SU-DHL-6 (cell line): ENCODE measurements around the gene C11orf58.
A peak's percentile ranks its signal among the peaks of the same experiment; 100 is the strongest.

Source experiments
- H2AFZ ChIP-seq: fragments of 200-600 bp; sonication (generic); 2 replicates; pipeline ENCODE4 v1.6.1; 2014; ENCODE audit warnings: low read depth, mild to moderate bottlenecking, moderate library complexity, mixed read lengths, antibody characterized with exemption, low read length; ENCODE audit not compliant: severe bottlenecking
- H3F3A ChIP-seq: fragments of 200-600 bp; shearing (Covaris generic); 2 replicates; pipeline ENCODE4 v1.6.0; 2016; ENCODE audit warnings: antibody characterized with exemption, mild to moderate bottlenecking; ENCODE audit not compliant: insufficient read depth
- H3K27ac ChIP-seq: fragments of 200-600 bp; sonication (generic); 2 replicates; pipeline ENCODE4 v1.5.1; 2016; ENCODE audit warnings: low read depth, mild to moderate bottlenecking, low read length, moderate library complexity, mixed read lengths
- H3K27me3 ChIP-seq: fragments of 200-600 bp; sonication (generic), shearing (Covaris generic); 2 replicates; pipeline ENCODE4 v1.6.0; 2014; ENCODE audit warnings: mild to moderate bottlenecking, low read length
- H3K36me3 ChIP-seq: fragments of 200-600 bp; sonication (generic); 2 replicates; pipeline ENCODE4 v1.6.1; 2014; ENCODE audit warnings: mild to moderate bottlenecking, low read length, mixed read lengths
- H3K4me2 ChIP-seq: fragments of 300-600, 200-600 bp; shearing (Covaris generic), sonication (generic); 2 replicates; pipeline ENCODE4 v1.6.0; 2014; ENCODE audit warnings: low read length, low read depth, mild to moderate bottlenecking; ENCODE audit not compliant: poor library complexity, severe bottlenecking
- H3K4me3 ChIP-seq: fragments of 200-600 bp; sonication (generic); 2 replicates; pipeline ENCODE4 v1.5.1; 2014; ENCODE audit warnings: antibody characterized with exemption, low read length, mild to moderate bottlenecking, mixed read lengths; ENCODE audit not compliant: insufficient read depth, poor library complexity, severe bottlenecking
- H3K79me2 ChIP-seq: fragments of 200-600 bp; sonication (generic); 2 replicates; pipeline ENCODE4 v1.6.1; 2014; ENCODE audit warnings: mild to moderate bottlenecking, low read length, moderate library complexity; ENCODE audit not compliant: insufficient read depth
- H3K9ac ChIP-seq: fragments of 200-600 bp; sonication (generic); 2 replicates; pipeline ENCODE4 v1.7.0; 2014; ENCODE audit warnings: mild to moderate bottlenecking, low read length
- H3K9me2 ChIP-seq: fragments of 200-600 bp; sonication (generic); replicated peaks from 2 replicates; pipeline ENCODE4 v1.6.1; 2014; ENCODE audit warnings: low read length; ENCODE audit not compliant: insufficient read depth
- H3K9me3 ChIP-seq: fragments of 200-600 bp; sonication (generic); 2 replicates; pipeline ENCODE4 v1.6.1; 2014; ENCODE audit warnings: low read length, mixed read lengths; ENCODE audit not compliant: insufficient read depth
- H4K20me1 ChIP-seq: fragments of 200-600 bp; sonication (generic); 2 replicates; pipeline ENCODE4 v1.6.1; 2014; ENCODE audit warnings: low read depth, mild to moderate bottlenecking, antibody characterized with exemption, low read length, moderate library complexity, mixed read lengths
- EZH2phosphoT487 ChIP-seq: fragments of 200-600 bp; sonication (generic), shearing (Covaris generic); conservative IDR thresholded peaks from 2 replicates; pipeline ENCODE4 v1.6.1; 2018; ENCODE audit warnings: mild to moderate bottlenecking, antibody characterized with exemption, low read length, moderate library complexity, mixed read lengths
- TF ChIP-seq, protein P1 (sequence below): fragments of 200-600 bp; sonication (generic); IDR thresholded peaks from one replicate; pipeline ENCODE4 v1.5.1; 2017; ENCODE audit warnings: antibody characterized with exemption, mild to moderate bottlenecking, low read length, moderate library complexity; ENCODE audit not compliant: insufficient read depth, poor library complexity, severe bottlenecking

C11orf58 gene

DNA sequence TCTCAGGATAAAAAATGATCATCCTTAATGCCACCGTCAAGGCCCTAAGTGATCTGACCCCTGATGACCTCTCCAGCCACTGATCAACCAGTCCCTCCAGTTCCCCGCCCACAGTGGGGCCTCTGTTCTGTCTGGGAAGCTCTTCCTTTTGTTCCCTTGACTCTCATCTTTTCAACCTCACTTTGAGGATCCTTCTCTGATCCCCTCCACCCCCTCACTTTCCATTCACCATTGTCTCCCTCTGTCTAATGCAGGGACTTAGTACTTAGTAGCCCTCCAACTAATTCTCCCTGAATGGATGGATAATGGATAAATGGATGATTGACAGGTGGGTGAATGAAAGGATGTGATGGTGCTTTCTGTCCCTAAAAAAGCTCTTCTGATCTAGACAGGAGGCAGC, 45.6 kb downstream of the C11orf58 start:
- Histone ChIP-seq H3K9me2 (no peaks in the 10 kb centered on the region), H3K36me3 (no peaks in the 10 kb centered on the region), H3F3A (no peaks in the 10 kb centered on the region), H3K79me2 (no peaks in the 10 kb centered on the region), H4K20me1 (no peaks in the 10 kb centered on the region), H3K4me3 (no peak overlapping the region), H2AFZ (no peak overlapping the region), H3K27me3 (no peaks in the 10 kb centered on the region), H3K9me3 (no peaks in the 10 kb centered on the region), H3K9ac (no peak overlapping the region), H3K27ac (no peak overlapping the region), H3K4me2 (no peak overlapping the region)
- TF ChIP-seq EZH2phosphoT487 = no peak
- TF ChIP-seq, protein P1, sequence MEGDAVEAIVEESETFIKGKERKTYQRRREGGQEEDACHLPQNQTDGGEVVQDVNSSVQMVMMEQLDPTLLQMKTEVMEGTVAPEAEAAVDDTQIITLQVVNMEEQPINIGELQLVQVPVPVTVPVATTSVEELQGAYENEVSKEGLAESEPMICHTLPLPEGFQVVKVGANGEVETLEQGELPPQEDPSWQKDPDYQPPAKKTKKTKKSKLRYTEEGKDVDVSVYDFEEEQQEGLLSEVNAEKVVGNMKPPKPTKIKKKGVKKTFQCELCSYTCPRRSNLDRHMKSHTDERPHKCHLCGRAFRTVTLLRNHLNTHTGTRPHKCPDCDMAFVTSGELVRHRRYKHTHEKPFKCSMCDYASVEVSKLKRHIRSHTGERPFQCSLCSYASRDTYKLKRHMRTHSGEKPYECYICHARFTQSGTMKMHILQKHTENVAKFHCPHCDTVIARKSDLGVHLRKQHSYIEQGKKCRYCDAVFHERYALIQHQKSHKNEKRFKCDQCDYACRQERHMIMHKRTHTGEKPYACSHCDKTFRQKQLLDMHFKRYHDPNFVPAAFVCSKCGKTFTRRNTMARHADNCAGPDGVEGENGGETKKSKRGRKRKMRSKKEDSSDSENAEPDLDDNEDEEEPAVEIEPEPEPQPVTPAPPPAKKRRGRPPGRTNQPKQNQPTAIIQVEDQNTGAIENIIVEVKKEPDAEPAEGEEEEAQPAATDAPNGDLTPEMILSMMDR = no peak

GRCh38 chr11:16784666-16785065, 46.2 kb downstream of the C11orf58 start:
- TF ChIP-seq EZH2phosphoT487 = no peak
- TF ChIP-seq, protein P1 = no peak
- no peak overlapping the region for H3K9ac ChIP-seq
- H3K4me2 ChIP-seq = no peak overlapping the region

DNA sequence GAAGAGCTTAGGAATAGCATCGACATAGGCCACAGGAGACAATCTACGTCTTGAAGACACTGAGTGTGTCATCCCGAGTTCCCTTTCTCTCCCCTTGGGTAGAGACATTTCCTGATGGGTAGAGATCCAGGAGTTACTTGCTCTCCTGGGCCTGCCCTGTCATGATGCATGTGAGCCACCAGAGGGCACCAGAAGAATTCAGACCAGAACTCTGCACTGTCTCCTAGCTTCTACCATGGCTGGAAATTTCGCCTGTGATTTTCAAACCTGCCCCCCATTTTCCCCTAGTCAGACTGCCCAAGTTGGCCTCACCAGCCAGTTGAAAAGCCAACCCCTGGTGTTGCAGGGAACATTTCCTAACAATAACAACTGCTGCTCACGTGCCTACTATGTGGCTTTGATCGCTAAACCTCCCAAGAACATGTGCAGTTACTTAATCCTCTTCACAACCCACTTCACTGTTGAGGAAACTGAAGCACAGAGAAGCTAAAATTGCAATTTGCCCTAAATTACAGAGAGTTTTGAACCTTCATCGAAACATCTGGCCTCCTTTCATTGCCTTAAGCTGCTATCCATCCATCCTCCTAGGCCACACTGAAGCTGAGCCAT, 47.2 kb downstream of the C11orf58 start:
- Histone ChIP-seq H3K27me3 (no peaks in the 10 kb centered on the region), H3K9me2 (no peaks in the 10 kb centered on the region), H3K4me2 (no peak overlapping the region), H3F3A (no peaks in the 10 kb centered on the region), H3K79me2 (no peaks in the 10 kb centered on the region), H3K9me3 (no peaks in the 10 kb centered on the region), H3K36me3 (no peaks in the 10 kb centered on the region), H3K4me3 (no peak overlapping the region), H4K20me1 (no peaks in the 10 kb centered on the region), H3K27ac (no peak overlapping the region), H3K9ac (no peak overlapping the region), H2AFZ (no peak overlapping the region)
- no peak for TF ChIP-seq EZH2phosphoT487
- TF ChIP-seq, protein P1 = peak; percentile 88

More at GRCh38 chr11:16784666-16785065, 46.2 kb downstream of the C11orf58 start:
- Histone ChIP-seq H3K27ac (no peak overlapping the region), H3K9me2 (no peaks in the 10 kb centered on the region), H4K20me1 (no peaks in the 10 kb centered on the region), H3K79me2 (no peaks in the 10 kb centered on the region), H3K36me3 (no peaks in the 10 kb centered on the region), H3K4me3 (no peak overlapping the region), H3F3A (no peaks in the 10 kb centered on the region), H3K27me3 (no peaks in the 10 kb centered on the region), H2AFZ (no peak overlapping the region), H3K9me3 (no peaks in the 10 kb centered on the region)
